Erythroblast (primary cell): ENCODE data around the gene UNC93A.

Experiments used
- GATA1 ChIP-seq: IDR thresholded peaks from 2 replicates; pipeline ENCODE4 v1.6.1; 2011; ENCODE audit warnings: low read depth, mild to moderate bottlenecking, control low read depth, low read length, moderate library complexity
- POLR2A ChIP-seq: IDR thresholded peaks from 2 replicates; pipeline ENCODE4 v1.6.1; 2011; ENCODE audit warnings: mild to moderate bottlenecking, low read length

DNA sequence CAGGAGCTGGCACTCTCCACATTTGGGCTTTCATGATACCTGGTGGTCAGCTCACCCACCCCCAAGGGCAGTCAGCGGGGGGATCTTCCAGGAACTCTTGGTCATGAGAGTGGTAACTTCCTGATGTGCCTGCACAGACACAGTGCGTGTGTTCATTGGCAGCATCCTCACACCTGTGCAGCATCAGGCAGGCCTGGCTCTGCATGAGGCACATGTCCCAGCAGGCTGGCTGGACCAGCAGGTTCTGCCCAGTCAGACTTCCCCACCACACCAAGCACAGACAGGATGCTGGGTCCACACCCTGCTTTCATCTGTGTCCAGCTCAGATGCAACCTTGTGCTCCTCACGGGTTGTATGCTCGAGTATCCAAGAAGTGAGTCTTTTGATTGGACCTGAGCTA is 15.7 kb upstream of the UNC93A start:
- TF ChIP-seq POLR2A (no peak), GATA1 (no peak)
